HepG2 (cell line): ENCODE results near the gene P3H4. TPM values are rescaled to one million over a fixed set of nuclear protein-coding genes. Genes with fewer than 3 reads are reported as not detected.

Experiments used
- BCLAF1 ChIP-seq: fragments of 450-650 bp; IDR thresholded peaks from 2 replicates; pipeline ENCODE4 v1.6.1; 2017; ENCODE audit warnings: mild to moderate bottlenecking
- ELF4 ChIP-seq: sonication (generic); formaldehyde crosslinking; IDR thresholded peaks from 2 replicates; pipeline ENCODE4 v1.5.0; 2020; ENCODE audit warnings: missing genetic modification reagents, mild to moderate bottlenecking, moderate library complexity, borderline replicate concordance
- GMEB1 ChIP-seq: sonication (generic); formaldehyde crosslinking; IDR thresholded peaks from 2 replicates; pipeline ENCODE4 v1.5.1; 2020; ENCODE audit warnings: missing genetic modification reagents, mild to moderate bottlenecking, borderline replicate concordance
- GTF2F1 ChIP-seq: fragments of 150-350 bp; IDR thresholded peaks from 2 replicates; pipeline ENCODE4 v1.6.1; 2014; ENCODE audit warnings: low read length
- HMGXB4 ChIP-seq, 2 experiments: sonication (generic) in 1 of 2; formaldehyde crosslinking in 1 of 2; IDR thresholded peaks; 2 replicates each; pipeline versions ENCODE4 v1.4.0 to v1.6.1; 2018 to 2020; ENCODE audit warnings: missing genetic modification reagents in 2 of 2, borderline replicate concordance in 1 of 2, low read depth in 1 of 2, mild to moderate bottlenecking in 1 of 2, missing biosample characterization in 1 of 2
- KDM6A ChIP-seq: IDR thresholded peaks from 2 replicates; pipeline ENCODE4 v1.6.1; 2016; ENCODE audit warnings: low read depth
- TAF15 ChIP-seq: fragments of 200-400 bp; formaldehyde crosslinking; IDR thresholded peaks from one replicate; pipeline ENCODE4 v1.6.1; 2018; ENCODE audit warnings: mild to moderate bottlenecking, low read depth, low read length; ENCODE audit not compliant: poor library complexity, severe bottlenecking
- ZBED4 ChIP-seq: sonication (generic); formaldehyde crosslinking; IDR thresholded peaks from 2 replicates; pipeline ENCODE4 v1.4.0; 2020; ENCODE audit warnings: missing genetic modification reagents, borderline replicate concordance
- ZHX1 ChIP-seq: sonication (generic); formaldehyde crosslinking; IDR thresholded peaks from 2 replicates; pipeline ENCODE4 v1.8.1; 2022; ENCODE audit warnings: low read depth, mild to moderate bottlenecking, missing genetic modification reagents
- ZNF124 ChIP-seq: sonication (generic); formaldehyde crosslinking; IDR thresholded peaks from 2 replicates; pipeline ENCODE4 v1.4.0; 2020; ENCODE audit warnings: missing genetic modification reagents
- polyA plus RNA-seq, 8 experiments: library from polyadenylated mRNA; depleted of rRNA in 3 of 8; stranded (reverse) in 7 of 8; unstranded in 1 of 8; fragments of >200 nt; fragmentation: Illumina TruSeq in 4 of 8; extraction: Trizol in 4 of 8; gene quantifications; 2 replicates each; pipeline versions ENCODE4 v1.2.1 to v1.2.3, GENCODE V29; 2011 to 2016; ENCODE audit warnings: low read depth in 4 of 8, missing spikeins in 1 of 8, mixed read lengths in 1 of 8; ENCODE audit not compliant: insufficient read depth in 1 of 8
- total RNA-seq, 5 experiments: library from RNA; depleted of rRNA; stranded (reverse); fragments of >200 nt; fragmentation: Illumina TruSeq; extraction: Trizol; gene quantifications; 2 replicates each; pipeline ENCODE4 v1.2.3, GENCODE V29; 2016; ENCODE audit warnings: low read depth in 1 of 5

P3H4 gene
- total and polyA plus RNA-seq, 2 of the 13 experiments (the other 11 are each of a cell fraction or from before 2014, with no cell fraction given): 37.1 to 50.6 TPM

- peak; percentile 72 to 78 for TF ChIP-seq HMGXB4 (CRISPR knock-in tag; IDR thresholded peaks at IDR 0.05; ENCODE audit: borderline replicate concordance in 1 of 2, low read depth in 1 of 2)
- no peak for TF ChIP-seq BCLAF1
- no peak for TF ChIP-seq GTF2F1
- no peak for TF ChIP-seq ZBED4 (CRISPR knock-in tag)
- no peak for TF ChIP-seq KDM6A (CRISPR knock-in tag)
- peak; percentile 42; the same call in 1 of the 2 replicates for TF ChIP-seq GMEB1
- 0 out of 2 replicates have a peak, but pooled peaks have one; percentile 5 for TF ChIP-seq ZHX1 (CRISPR knock-in tag)
- TF ChIP-seq ELF4 (CRISPR knock-in tag): no peak
- no peak for TF ChIP-seq TAF15
- TF ChIP-seq ZNF124 (CRISPR knock-in tag): no peak
These were observed 10.1 kb downstream of the P3H4 start (continued) for GRCh38 chr17:41801374-41802271.
